GM23338 (cell line): Measurements from ENCODE around the gene ICOS. TPM values are rescaled to one million over a fixed set of nuclear protein-coding genes. Genes with fewer than 3 reads are reported as not detected.

ENCODE experiments used
- ATAC-seq: fragments of 200-7000 bp; cut with Tn5 transposase; 3 replicates; pipeline ENCODE4 v1.9.1; 2020
- DNase-seq: peaks from one replicate; pipeline ENCODE4 v3.0.0-alpha.2; 2015; ENCODE audit warnings: low spot score
- H2AFZ ChIP-seq: fragments of 200-600 bp; sonication (generic); 2 replicates; pipeline ENCODE4 v1.8.0; 2016; ENCODE audit warnings: antibody characterized with exemption, mild to moderate bottlenecking, moderate library complexity
- H3F3A ChIP-seq: fragments of 200-600 bp; sonication (generic); replicated peaks from 2 replicates; pipeline ENCODE4 v1.8.0; 2017; ENCODE audit warnings: antibody characterized with exemption, mixed run types, low read depth
- H3K27ac ChIP-seq: fragments of 200-600 bp; sonication (generic); 2 replicates; pipeline ENCODE4 v1.6.1; 2016; ENCODE audit warnings: low read depth
- H3K27me3 ChIP-seq: fragments of 200-600 bp; sonication (generic); 2 replicates; pipeline ENCODE4 v1.8.0; 2016; ENCODE audit warnings: mild to moderate bottlenecking, mixed run types, moderate library complexity; ENCODE audit not compliant: insufficient read depth
- H3K36me3 ChIP-seq: fragments of 200-600 bp; sonication (generic); 2 replicates; pipeline ENCODE4 v1.8.0; 2016; ENCODE audit warnings: mild to moderate bottlenecking; ENCODE audit not compliant: insufficient read depth
- H3K4me1 ChIP-seq: fragments of 200-600 bp; sonication (generic); 2 replicates; pipeline ENCODE4 v1.8.0; 2016; ENCODE audit warnings: mild to moderate bottlenecking, moderate library complexity; ENCODE audit not compliant: insufficient read depth
- H3K4me2 ChIP-seq: fragments of 200-600 bp; sonication (generic); 2 replicates; pipeline ENCODE4 v1.7.1; 2017; ENCODE audit warnings: mixed run types
- H3K4me3 ChIP-seq: fragments of 200-600 bp; sonication (generic); 2 replicates; pipeline ENCODE4 v1.6.1; 2016; ENCODE audit warnings: mixed run types
- H3K79me2 ChIP-seq: fragments of 200-600 bp; sonication (generic); replicated peaks from 2 replicates; pipeline ENCODE4 v1.8.0; 2017; ENCODE audit warnings: mild to moderate bottlenecking; ENCODE audit not compliant: insufficient read depth
- H3K9me2 ChIP-seq: fragments of 200-600 bp; sonication (generic); 2 replicates; pipeline ENCODE4 v1.8.0; 2017; ENCODE audit not compliant: insufficient read depth
- H4K20me1 ChIP-seq: fragments of 200-600 bp; sonication (generic); replicated peaks from 2 replicates; pipeline ENCODE4 v1.8.0; 2017; ENCODE audit warnings: mild to moderate bottlenecking; ENCODE audit not compliant: insufficient read depth
- H3K27ac Mint-ChIP-seq: 2 replicates; pipeline ENCODE4 v1.8.0; 2020; ENCODE audit warnings: inconsistent platforms, mild to moderate bottlenecking, moderate library complexity, mixed read lengths
- H3K27me3 Mint-ChIP-seq: 3 replicates; pipeline ENCODE4 v1.8.0; 2022; ENCODE audit warnings: low read depth, mild to moderate bottlenecking, moderate library complexity, mixed read lengths, inconsistent platforms; ENCODE audit not compliant: insufficient read depth, poor library complexity
- H3K36me3 Mint-ChIP-seq: 3 replicates; pipeline ENCODE4 v1.8.0; 2021; ENCODE audit warnings: low read depth, mild to moderate bottlenecking, inconsistent platforms, moderate library complexity, mixed read lengths
- H3K4me1 Mint-ChIP-seq: 3 replicates; pipeline ENCODE4 v1.8.0; 2020; ENCODE audit warnings: mild to moderate bottlenecking, inconsistent platforms, mixed read lengths
- H3K4me3 Mint-ChIP-seq: 3 replicates; pipeline ENCODE4 v1.8.0; 2021; ENCODE audit warnings: moderate library complexity, mild to moderate bottlenecking, inconsistent platforms, mixed read lengths
- H3K9me3 Mint-ChIP-seq: 3 replicates; pipeline ENCODE4 v1.8.0; 2020; ENCODE audit warnings: moderate library complexity, mild to moderate bottlenecking, inconsistent platforms, mixed read lengths
- CREB1 ChIP-seq: fragments of 250-450 bp; sonication (Bioruptor Pico); IDR thresholded peaks from 2 replicates; pipeline ENCODE4 v1.5.0; 2020; ENCODE audit warnings: low read depth, mild to moderate bottlenecking, moderate library complexity
- CTCF ChIP-seq, 2 experiments: fragments of 200-600 bp in 1 of 2; sonication (generic) in 1 of 2; conservative IDR thresholded peaks; 2 replicates each; pipeline versions ENCODE4 v1.5.1 to v1.6.1; 2016 to 2017; ENCODE audit warnings: antibody characterized with exemption in 2 of 2, low read depth in 2 of 2, mild to moderate bottlenecking in 2 of 2, moderate library complexity in 1 of 2
- ETS1 ChIP-seq: IDR thresholded peaks from 2 replicates; pipeline ENCODE4 v1.6.1; 2016; ENCODE audit warnings: antibody characterized with exemption
- EZH2 ChIP-seq: fragments of 200-600 bp; sonication (generic); IDR thresholded peaks from one replicate; pipeline ENCODE4 v1.8.0; 2017; ENCODE audit warnings: antibody characterized with exemption, mild to moderate bottlenecking, low read depth; ENCODE audit not compliant: unreplicated experiment
- EZH2phosphoT487 ChIP-seq: fragments of 200-600 bp; sonication (generic); IDR thresholded peaks from one replicate; pipeline ENCODE4 v1.8.1; 2018; ENCODE audit warnings: antibody characterized with exemption; ENCODE audit not compliant: unreplicated experiment
- JUNB ChIP-seq: IDR thresholded peaks from one replicate; pipeline ENCODE4 v1.6.1; 2016; ENCODE audit warnings: antibody characterized with exemption; ENCODE audit not compliant: unreplicated experiment
- NANOG ChIP-seq: IDR thresholded peaks from 2 replicates; pipeline ENCODE4 v1.6.1; 2016; ENCODE audit warnings: antibody characterized with exemption, borderline replicate concordance
- POLR2AphosphoS5 ChIP-seq: IDR thresholded peaks from 2 replicates; pipeline ENCODE4 v1.6.1; 2016; ENCODE audit warnings: antibody characterized with exemption, low read depth
- REST ChIP-seq: IDR thresholded peaks from one replicate; pipeline ENCODE4 v1.6.1; 2018; ENCODE audit warnings: antibody characterized with exemption; ENCODE audit not compliant: unreplicated experiment
- STAT1 ChIP-seq: IDR thresholded peaks from one replicate; pipeline ENCODE4 v1.6.1; 2016; ENCODE audit warnings: antibody characterized with exemption; ENCODE audit not compliant: unreplicated experiment
- ZNF114 ChIP-seq: fragments of 250-450 bp; sonication (Bioruptor Pico); IDR thresholded peaks from 2 replicates; pipeline ENCODE4 v1.5.0; 2020; ENCODE audit warnings: mild to moderate bottlenecking, moderate library complexity
- ZNF331 ChIP-seq: fragments of 250-450 bp; sonication (Bioruptor Pico); IDR thresholded peaks from 2 replicates; pipeline ENCODE4 v1.5.0; 2020; ENCODE audit warnings: low read depth, mild to moderate bottlenecking, moderate library complexity
- ZNF462 ChIP-seq: fragments of 250-450 bp; sonication (Bioruptor Pico); IDR thresholded peaks from 2 replicates; pipeline ENCODE4 v1.5.0; 2020; ENCODE audit warnings: mild to moderate bottlenecking, moderate library complexity
- polyA plus RNA-seq: library from polyadenylated mRNA; unstranded; fragments of >200 nt; fragmentation: Nextera tagmentation; extraction: Ambion mirVana; gene quantifications from 2 replicates; pipeline ENCODE4 v1.2.1, GENCODE V29; 2016
- total RNA-seq: library from RNA; depleted of rRNA; stranded (reverse); fragments of >200 nt; shearing (Covaris generic); gene quantifications from 2 replicates; pipeline ENCODE4 v1.2.3, GENCODE V29; 2014

The ICOS gene
- total and polyA plus RNA-seq, 2 experiments from 2014 or later, result not detected

- Histone ChIP-seq H3K36me3 (no peaks in the 10 kb centered on the region), H3K9me2 (peaks cover 3% of the 10 kb centered on the region; the same call in 1 of the 2 replicates), H3K27me3 (no peaks in the 10 kb centered on the region), H3K4me2 (no peak overlapping the region), H2AFZ (no peak overlapping the region; the same call in 1 of the 2 replicates), H3K4me3 (no peak overlapping the region), H3F3A (no peaks in the 10 kb centered on the region), H3K4me1 (no peaks in the 10 kb centered on the region), H3K79me2 (no peaks in the 10 kb centered on the region), H4K20me1 (no peaks in the 10 kb centered on the region), H3K27ac (no peak overlapping the region)
- no peak overlapping the region for H3K27ac Mint-ChIP-seq
- no peaks in the 10 kb centered on the region for H3K36me3 Mint-ChIP-seq
- no peak overlapping the region for H3K4me3 Mint-ChIP-seq
- ATAC-seq, result no peak
- H3K27me3 Mint-ChIP-seq, result no peaks in the 10 kb centered on the region
- TF ChIP-seq REST, result no peak
- TF ChIP-seq STAT1, result no peak
- no peak for TF ChIP-seq JUNB
- TF ChIP-seq POLR2AphosphoS5, result no peak
- TF ChIP-seq CTCF (conservative IDR thresholded peaks at IDR 0.05; ENCODE audit: low read depth in 2 of 2), result no peak
- TF ChIP-seq ZNF462 (CRISPR knock-in tag), result no peak
- TF ChIP-seq CREB1, result no peak
- TF ChIP-seq ZNF331 (CRISPR knock-in tag), result no peak
- TF ChIP-seq ETS1, result no peak
- no peak for TF ChIP-seq NANOG
- no peak for TF ChIP-seq EZH2
- no peak for TF ChIP-seq ZNF114 (CRISPR knock-in tag)
- TF ChIP-seq EZH2phosphoT487, result no peak
- H3K4me1 Mint-ChIP-seq, result no peaks in the 10 kb centered on the region
- no peak for DNase-seq
- H3K9me3 Mint-ChIP-seq, result no peaks in the 10 kb centered on the region; the same call in 2 of the 3 replicates
These were observed 60.1 kb downstream of the ICOS start for GRCh38 chr2:203996692-203997091.
